Peyer's patch (tissue), 4 donors: ENCODE results near the gene TCEAL4.

Experiments
- POLR2A ChIP-seq, 2 donors: fragments of 450-650 bp; IDR thresholded peaks; one replicate each; pipeline ENCODE4 v1.5.1; 2017; ENCODE audit warnings: antibody characterized with exemption in 2 of 2, mild to moderate bottlenecking in 2 of 2, moderate library complexity in 2 of 2
- TF ChIP-seq, protein P1 (sequence below), 6 experiments: fragments of 450-650 bp in 4 of 6; fragments of 200-600 bp in 2 of 6; sonication (generic) in 1 of 6; IDR thresholded peaks; one replicate each; pipeline ENCODE4 v1.5.1; 2017 to 2019; ENCODE audit warnings: antibody characterized with exemption in 6 of 6, mild to moderate bottlenecking in 3 of 6, moderate library complexity in 1 of 6

DNA sequence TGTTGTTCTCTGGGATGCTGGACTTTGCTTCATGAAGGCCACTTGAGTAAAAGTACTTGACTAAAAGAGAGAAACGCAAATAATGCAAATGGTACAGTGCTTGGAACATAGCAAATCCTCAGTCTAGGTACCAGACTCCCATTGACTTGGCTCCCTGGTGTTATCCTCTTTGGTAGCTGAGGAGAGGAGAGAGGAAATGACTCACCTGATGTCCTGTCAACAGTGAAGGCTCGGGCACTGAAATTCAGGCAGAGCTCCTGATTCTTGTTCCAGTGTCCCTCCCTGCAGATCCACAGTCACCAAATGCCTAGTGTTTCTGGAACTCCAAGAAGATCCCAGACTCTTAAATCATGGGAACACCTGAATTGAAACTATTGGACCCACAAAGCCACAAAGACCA, 22.5 kb upstream of the TCEAL4 start:
- TF ChIP-seq, protein P1, sequence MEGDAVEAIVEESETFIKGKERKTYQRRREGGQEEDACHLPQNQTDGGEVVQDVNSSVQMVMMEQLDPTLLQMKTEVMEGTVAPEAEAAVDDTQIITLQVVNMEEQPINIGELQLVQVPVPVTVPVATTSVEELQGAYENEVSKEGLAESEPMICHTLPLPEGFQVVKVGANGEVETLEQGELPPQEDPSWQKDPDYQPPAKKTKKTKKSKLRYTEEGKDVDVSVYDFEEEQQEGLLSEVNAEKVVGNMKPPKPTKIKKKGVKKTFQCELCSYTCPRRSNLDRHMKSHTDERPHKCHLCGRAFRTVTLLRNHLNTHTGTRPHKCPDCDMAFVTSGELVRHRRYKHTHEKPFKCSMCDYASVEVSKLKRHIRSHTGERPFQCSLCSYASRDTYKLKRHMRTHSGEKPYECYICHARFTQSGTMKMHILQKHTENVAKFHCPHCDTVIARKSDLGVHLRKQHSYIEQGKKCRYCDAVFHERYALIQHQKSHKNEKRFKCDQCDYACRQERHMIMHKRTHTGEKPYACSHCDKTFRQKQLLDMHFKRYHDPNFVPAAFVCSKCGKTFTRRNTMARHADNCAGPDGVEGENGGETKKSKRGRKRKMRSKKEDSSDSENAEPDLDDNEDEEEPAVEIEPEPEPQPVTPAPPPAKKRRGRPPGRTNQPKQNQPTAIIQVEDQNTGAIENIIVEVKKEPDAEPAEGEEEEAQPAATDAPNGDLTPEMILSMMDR (IDR thresholded peaks at IDR 0.05), result no peak
- TF ChIP-seq POLR2A (IDR thresholded peaks at IDR 0.05), result no peak
